ENCODE data around the gene SLC23A1.

DNA sequence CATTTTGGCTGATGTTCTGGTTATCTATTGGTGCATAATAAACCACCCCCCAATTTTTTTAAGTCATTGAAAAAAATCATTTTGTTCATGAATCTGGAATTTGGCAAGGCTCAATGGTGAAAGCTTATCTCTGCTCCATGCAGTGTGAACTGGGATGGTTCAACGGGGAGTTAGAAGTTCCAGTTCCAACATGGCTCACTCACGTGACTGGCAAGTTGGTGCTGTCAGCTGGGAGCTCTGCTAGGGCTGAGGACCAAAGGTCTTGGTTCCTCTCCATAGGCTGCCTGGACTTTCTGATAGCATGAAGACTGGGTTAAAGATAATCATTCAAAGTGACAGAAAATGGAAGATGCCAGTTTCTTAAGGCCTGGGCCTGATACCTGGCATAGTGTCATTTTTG lies 23.9 kb upstream of the SLC23A1 start:
- no peak for TF ChIP-seq POLR2A (IDR thresholded peaks at IDR 0.05; ENCODE audit: low read length)
- TF ChIP-seq GATA1 (IDR thresholded peaks at IDR 0.05; ENCODE audit: low read depth, low read length) = no peak
